GM12878 (cell line): ENCODE results near the gene SRRM2. TPM values are rescaled to one million over a fixed set of nuclear protein-coding genes. Genes with fewer than 3 reads are reported as not detected.
A peak's percentile ranks its signal among the peaks of the same experiment; 100 is the strongest.

ENCODE experiments used
- ATAC-seq: fragments of 200-7000 bp; cut with Tn5 transposase; 3 replicates; pipeline ENCODE4 v1.9.1; 2020; ENCODE audit warnings: mild to moderate bottlenecking, moderate library complexity
- BruUV-seq: library from RNA; stranded (reverse); fragments of 400-500 nt; replicated peaks from 2 replicates; lab custom pipeline; 2021; lab: Mats Ljungman, UMichigan
- CTCF ChIA-PET: fragments of 300-600 bp; sonication (Branson Sonifier 250); formaldehyde crosslinking; extraction: SDS; loops from one replicate; lab custom pipeline; 2021; ENCODE audit warnings: inconsistent platforms; lab: Yijun Ruan, JAX
- POLR2A ChIA-PET: fragments of 350-600 bp; formaldehyde crosslinking; extraction: SDS; loops from one replicate; lab custom pipeline; 2021; ENCODE audit warnings: inconsistent platforms; lab: Charles Lee
- RAD21 ChIA-PET: fragments of 300-600 bp; sonication (Branson Sonifier 250); formaldehyde crosslinking; loops from one replicate; lab custom pipeline; 2023; ENCODE audit warnings: antibody characterized with exemption; ENCODE audit not compliant: unreplicated experiment; lab: Charles Lee
- SMC1A ChIA-PET: fragments of 300-600 bp; sonication (Branson Sonifier 250); formaldehyde crosslinking; loops from one replicate; lab custom pipeline; 2023; ENCODE audit not compliant: unreplicated experiment, uncharacterized antibody; lab: Charles Lee
- DNase-seq: peaks from one replicate; pipeline ENCODE4 v3.0.0-alpha.2; 2011; ENCODE audit warnings: low read depth, low spot score
- FAIRE-seq: peaks from 3 replicates; lab custom pipeline; 2011; peaks lifted over from hg19 to GRCh38; lab: Jason Lieb, UNC
- H2AFZ ChIP-seq: 2 replicates; pipeline ENCODE4 v1.6.0; 2011; ENCODE audit warnings: low read depth, low read length, control low read depth; ENCODE audit not compliant: control insufficient read depth
- H3K27ac ChIP-seq: 2 replicates; pipeline ENCODE4 v1.5.1; 2011; ENCODE audit warnings: control low read depth; ENCODE audit not compliant: control insufficient read depth, insufficient read depth
- H3K27me3 ChIP-seq, 2 experiments: replicated peaks in 1 of 2; 2 replicates each; pipeline versions ENCODE4 v1.6.0 to v1.6.1; 2011; ENCODE audit warnings: low read length in 1 of 2; ENCODE audit not compliant: control insufficient read depth in 2 of 2, insufficient read depth in 2 of 2
- H3K36me3 ChIP-seq, 2 experiments: 2 replicates each; pipeline ENCODE4 v1.5.1; 2011; ENCODE audit warnings: low read length in 1 of 2; ENCODE audit not compliant: control insufficient read depth in 2 of 2, insufficient read depth in 2 of 2
- H3K4me1 ChIP-seq: 2 replicates; pipeline ENCODE4 v1.6.1; 2011; ENCODE audit warnings: mild to moderate bottlenecking, low read length, moderate library complexity, mixed read lengths; ENCODE audit not compliant: control insufficient read depth, insufficient read depth
- H3K4me2 ChIP-seq: 2 replicates; pipeline ENCODE4 v1.6.0; 2011; ENCODE audit warnings: control low read depth; ENCODE audit not compliant: control insufficient read depth, insufficient read depth
- H3K4me3 ChIP-seq: fragments of 200-600 bp; sonication (generic); 2 replicates; pipeline ENCODE4 v1.5.1; 2016
- H3K79me2 ChIP-seq: 2 replicates; pipeline ENCODE4 v1.6.0; 2011; ENCODE audit warnings: low read length; ENCODE audit not compliant: control insufficient read depth, insufficient read depth
- H3K9ac ChIP-seq: 2 replicates; pipeline ENCODE4 v1.8.0; 2011; ENCODE audit warnings: low read length, control low read depth, mixed read lengths; ENCODE audit not compliant: control insufficient read depth, insufficient read depth
- H3K9me3 ChIP-seq: replicated peaks from 3 replicates; pipeline ENCODE4 v1.5.1; 2011; ENCODE audit warnings: mild to moderate bottlenecking, low read length; ENCODE audit not compliant: control insufficient read depth, insufficient read depth
- H4K20me1 ChIP-seq: 2 replicates; pipeline ENCODE4 v1.6.0; 2011; ENCODE audit not compliant: control insufficient read depth, insufficient read depth
- ASH2L ChIP-seq: fragments of 300-600, 200-600 bp; sonication (generic); IDR thresholded peaks from 2 replicates; pipeline ENCODE4 v1.6.1; 2017; ENCODE audit warnings: low read depth, mild to moderate bottlenecking, borderline replicate concordance
- EGR1 ChIP-seq, 2 experiments: IDR thresholded peaks; 1 replicate in 1 of 2; 2 replicates in 1 of 2; pipeline ENCODE4 v1.6.1; 2011 to 2012; ENCODE audit warnings: low read depth in 2 of 2, low read length in 2 of 2, borderline replicate concordance in 1 of 2, mild to moderate bottlenecking in 1 of 2, moderate library complexity in 1 of 2
- EP300 ChIP-seq, 2 experiments: fragments of 150-350 bp in 1 of 2; IDR thresholded peaks; 2 replicates each; pipeline ENCODE4 v1.6.1; 2011 to 2012; ENCODE audit warnings: low read depth in 2 of 2, low read length in 2 of 2, borderline replicate concordance in 1 of 2, improper control_type of control experiment in 1 of 2, inconsistent platforms in 1 of 2; ENCODE audit not compliant: control insufficient read depth in 1 of 2
- EZH2 ChIP-seq: IDR thresholded peaks from 2 replicates; pipeline ENCODE4 v1.6.1; 2012; ENCODE audit warnings: low read depth, mild to moderate bottlenecking, control low read depth, inconsistent platforms, low read length, borderline replicate concordance; ENCODE audit not compliant: control insufficient read depth
- FOXK2 ChIP-seq: fragments of 450-650 bp; IDR thresholded peaks from 2 replicates; pipeline ENCODE4 v1.6.1; 2017; ENCODE audit warnings: mild to moderate bottlenecking, moderate library complexity
- RELA ChIP-seq: fragments of 450-650 bp; IDR thresholded peaks from 2 replicates; pipeline ENCODE4 v1.8.0; 2014; ENCODE audit warnings: borderline replicate concordance; ENCODE audit not compliant: partially characterized antibody
- SIN3A ChIP-seq: IDR thresholded peaks from 2 replicates; pipeline ENCODE4 v1.6.1; 2012; ENCODE audit warnings: low read depth, low read length, improper control_type of control experiment
- WGBS: methylation state at CpG from one replicate; pipeline ENCODE4 v1.1.6; 2016; ENCODE audit warnings: low lambda C conversion rate; ENCODE audit not compliant: insufficient replicate concordance, insufficient coverage; ENCODE audit errors: missing lambda C conversion rate; 5-methylcytosine and 5-hydroxymethylcytosine counted together
- in situ Hi-C: fragments of 300-500 bp; cut with MboI; formaldehyde crosslinking; loops from 9 replicates; pipeline ENCODE4 v1.14.3; 2018; ENCODE audit warnings: mixed read lengths
- intact Hi-C: fragments of 100-400 bp; cut with micrococcal nuclease; formaldehyde crosslinking; loops from one replicate; pipeline ENCODE4 v1.14.2; 2022; ENCODE audit not compliant: unreplicated experiment
- polyA plus RNA-seq, 11 experiments: library from polyadenylated mRNA; depleted of rRNA in 4 of 11; unstranded in 6 of 11; stranded (reverse) in 5 of 11; fragments of >200 nt; fragmentation: Nextera tagmentation in 4 of 11; fragmentation: Illumina TruSeq in 1 of 11; extraction: Ambion mirVana in 4 of 11; extraction: Trizol in 1 of 11; gene quantifications; 1 replicate in 1 of 11; 2 replicates in 10 of 11; pipeline versions ENCODE4 v1.2.1 to v1.2.3, GENCODE V29; 2011 to 2016; ENCODE audit warnings: inconsistent platforms in 2 of 11, missing spikeins in 2 of 11, low read depth in 1 of 11
- total RNA-seq, 4 experiments: library from RNA; depleted of rRNA in 3 of 4; stranded (reverse); fragments of >200 nt in 3 of 4; fragmentation: Illumina TruSeq in 1 of 4; extraction: Trizol in 1 of 4; gene quantifications; 2 replicates each; pipeline versions ENCODE4 v1.2.1 to v1.2.3, GENCODE V29; 2013 to 2021
- TF ChIP-seq, protein P1 (sequence below): IDR thresholded peaks from 2 replicates; pipeline ENCODE4 v1.6.1; 2012; ENCODE audit warnings: low read length, inconsistent platforms

SRRM2 gene
- total and polyA plus RNA-seq, 10 of the 15 experiments (the other 5 are each of a cell fraction or from before 2014, with no cell fraction given) = 30.1 to 502 (median 196) TPM

DNA sequence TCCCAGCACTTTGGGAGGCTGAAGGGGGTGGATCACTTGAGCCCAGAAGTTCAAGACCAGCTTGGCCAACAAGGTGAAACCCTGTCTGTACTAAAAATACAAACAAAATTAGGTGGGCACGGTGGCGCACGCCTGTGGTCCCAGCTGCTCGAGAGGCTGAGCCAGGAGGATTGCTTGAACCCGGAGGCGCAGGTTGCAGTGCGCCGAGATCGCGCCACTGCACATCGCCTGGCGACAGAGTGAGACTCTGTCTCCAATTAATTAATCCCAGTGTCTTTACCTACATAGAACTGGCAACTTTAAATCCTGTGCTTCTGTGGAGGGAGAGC, 26.2 kb downstream of the SRRM2 start:
- H3K36me3 ChIP-seq = no peaks in the 10 kb centered on the region; a peak in 1 of 4 replicates
- in situ Hi-C loops = no loop called here
- ChIA-PET SMC1A (interaction anchor here (1.8 kb wide), 1 partner anchor 26 kb away, joined by 7 read pairs; the partner anchor contains the start of gene SRRM2), RAD21 (no interaction called here), CTCF (interaction anchor here (1.9 kb wide), 1 partner anchor 90 kb away, joined by 6 read pairs; no protein-coding TSS in a partner anchor), POLR2A (interaction anchor here (1.2 to 3.9 kb wide), 2 partner anchors 25 to 28 kb away, joined by 4 to 27 read pairs; partner anchors contain the start of gene SRRM2)
- DNase-seq (no peak), FAIRE-seq (no peak), ATAC-seq (no peak)
- H3K4me1 ChIP-seq = 0 out of 2 replicates have a peak, but pooled peaks cover 4% of the 10 kb centered on the region
- H3K79me2 ChIP-seq = peaks cover 30% of the 10 kb centered on the region
- TF ChIP-seq EZH2 (no peak), ASH2L (no peak), FOXK2 (no peak), EGR1 (IDR thresholded peaks at IDR 0.05; ENCODE audit: borderline replicate concordance in 1 of 2, low read depth in 2 of 2, low read length in 2 of 2) (no peak), EP300 (IDR thresholded peaks at IDR 0.05; ENCODE audit: borderline replicate concordance in 1 of 2, control insufficient read depth in 1 of 2, low read depth in 2 of 2, low read length in 2 of 2) (no peak), RELA (no peak), SIN3A (no peak)
- TF ChIP-seq, protein P1, sequence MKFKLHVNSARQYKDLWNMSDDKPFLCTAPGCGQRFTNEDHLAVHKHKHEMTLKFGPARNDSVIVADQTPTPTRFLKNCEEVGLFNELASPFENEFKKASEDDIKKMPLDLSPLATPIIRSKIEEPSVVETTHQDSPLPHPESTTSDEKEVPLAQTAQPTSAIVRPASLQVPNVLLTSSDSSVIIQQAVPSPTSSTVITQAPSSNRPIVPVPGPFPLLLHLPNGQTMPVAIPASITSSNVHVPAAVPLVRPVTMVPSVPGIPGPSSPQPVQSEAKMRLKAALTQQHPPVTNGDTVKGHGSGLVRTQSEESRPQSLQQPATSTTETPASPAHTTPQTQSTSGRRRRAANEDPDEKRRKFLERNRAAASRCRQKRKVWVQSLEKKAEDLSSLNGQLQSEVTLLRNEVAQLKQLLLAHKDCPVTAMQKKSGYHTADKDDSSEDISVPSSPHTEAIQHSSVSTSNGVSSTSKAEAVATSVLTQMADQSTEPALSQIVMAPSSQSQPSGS = no peak
- no peak overlapping the region for H2AFZ ChIP-seq
- H3K27me3 ChIP-seq = no peaks in the 10 kb centered on the region
- 96% methylated on average over 12 of the region's 12 CpGs for WGBS
- intact Hi-C loops = no loop called here
- peak overlapping the region; percentile 99 for H3K9ac ChIP-seq
- no peaks in the 10 kb centered on the region for H4K20me1 ChIP-seq
- H3K27ac ChIP-seq = no peak overlapping the region; the same call in 1 of the 2 replicates
- BruUV-seq = no TSS peak
- H3K4me2 ChIP-seq = peak overlapping the region; percentile 96
- H3K9me3 ChIP-seq = no peaks in the 10 kb centered on the region
- peak overlapping the region; percentile 86 for H3K4me3 ChIP-seq
